Hindlimb muscle (tissue), 1 donor: Measurements from ENCODE around the gene GNPTG. TPM values are rescaled to one million over a fixed set of nuclear protein-coding genes. Genes with fewer than 3 reads are reported as not detected.

Experiments used
- DNase-seq: peaks from one replicate; pipeline ENCODE4 v3.0.0-alpha.2; 2013
- polyA plus RNA-seq: library from polyadenylated mRNA; unstranded; fragments of 120-200 nt; gene quantifications from one replicate; pipeline ENCODE4 v1.2.1, GENCODE V29; 2013; ENCODE audit not compliant: insufficient read length

Gene GNPTG
- polyA plus RNA-seq, 1 donor: 40.6 TPM

- no peak for DNase-seq
These were observed 4.4 kb upstream of the GNPTG start for GRCh38 chr16:1347286-1347855.

- DNase-seq: no peak
These were observed 3.8 kb upstream of the GNPTG start for GRCh38 chr16:1347962-1348361.

GRCh38 chr16:1348441-1348840 lies 3.3 kb upstream of the GNPTG start:
- no peak for DNase-seq

- DNase-seq: no peak
These were observed 2.8 kb upstream of the GNPTG start for GRCh38 chr16:1348926-1349325.

- no peak for DNase-seq
These were observed 2.4 kb upstream of the GNPTG start for GRCh38 chr16:1349351-1349750.

GRCh38 chr16:1349951-1350350 lies 1.8 kb upstream of the GNPTG start:
- DNase-seq: no peak

GRCh38 chr16:1350691-1351090 lies 1.0 kb upstream of the GNPTG start:
- DNase-seq: no peak

GRCh38 chr16:1351215-1351581 lies 533 bp upstream of the GNPTG start:
- no peak for DNase-seq

- no peak for DNase-seq
These were observed 3.2 kb downstream of the GNPTG start for GRCh38 chr16:1354815-1355540.

- no peak for DNase-seq
These were observed 3.9 kb downstream of the GNPTG start for GRCh38 chr16:1355591-1355990.

GRCh38 chr16:1356061-1356900 lies 4.5 kb downstream of the GNPTG start:
- no peak for DNase-seq

- DNase-seq: no peak
These were observed 6.3 kb downstream of the GNPTG start for GRCh38 chr16:1357906-1358566.

GRCh38 chr16:1361685-1362360 lies 10.1 kb downstream of the GNPTG start:
- no peak for DNase-seq

- no peak for DNase-seq
These were observed 11.1 kb downstream of the GNPTG start for GRCh38 chr16:1362807-1363206.

GRCh38 chr16:1363501-1364041 lies 11.8 kb downstream of the GNPTG start:
- no peak for DNase-seq

GRCh38 chr16:1364510-1364909 lies 12.8 kb downstream of the GNPTG start:
- no peak for DNase-seq

GRCh38 chr16:1366060-1366711 lies 14.5 kb downstream of the GNPTG start:
- no peak for DNase-seq

GRCh38 chr16:1366712-1367299 lies 15.1 kb downstream of the GNPTG start:
- no peak for DNase-seq

GRCh38 chr16:1367486-1368174 lies 15.9 kb downstream of the GNPTG start:
- DNase-seq: no peak
